Measurements from ENCODE around the gene ASS1.

- no peak for TF ChIP-seq ZNF530 (tag by site-specific recombination; IDR thresholded peaks at IDR 0.05; ENCODE audit: low read depth)
- TF ChIP-seq ELK4 (IDR thresholded peaks at IDR 0.05; ENCODE audit: borderline replicate concordance, low read depth, low read length): no peak
- no peak for TF ChIP-seq KLF8 (tag by site-specific recombination; IDR thresholded peaks at IDR 0.05)
- TF ChIP-seq CTCF (tag by site-specific recombination; IDR thresholded peaks at IDR 0.05): no peak
- no peak for TF ChIP-seq ZNF138 (tag by site-specific recombination; IDR thresholded peaks at IDR 0.05; ENCODE audit: borderline replicate concordance)
- TF ChIP-seq, protein P1, sequence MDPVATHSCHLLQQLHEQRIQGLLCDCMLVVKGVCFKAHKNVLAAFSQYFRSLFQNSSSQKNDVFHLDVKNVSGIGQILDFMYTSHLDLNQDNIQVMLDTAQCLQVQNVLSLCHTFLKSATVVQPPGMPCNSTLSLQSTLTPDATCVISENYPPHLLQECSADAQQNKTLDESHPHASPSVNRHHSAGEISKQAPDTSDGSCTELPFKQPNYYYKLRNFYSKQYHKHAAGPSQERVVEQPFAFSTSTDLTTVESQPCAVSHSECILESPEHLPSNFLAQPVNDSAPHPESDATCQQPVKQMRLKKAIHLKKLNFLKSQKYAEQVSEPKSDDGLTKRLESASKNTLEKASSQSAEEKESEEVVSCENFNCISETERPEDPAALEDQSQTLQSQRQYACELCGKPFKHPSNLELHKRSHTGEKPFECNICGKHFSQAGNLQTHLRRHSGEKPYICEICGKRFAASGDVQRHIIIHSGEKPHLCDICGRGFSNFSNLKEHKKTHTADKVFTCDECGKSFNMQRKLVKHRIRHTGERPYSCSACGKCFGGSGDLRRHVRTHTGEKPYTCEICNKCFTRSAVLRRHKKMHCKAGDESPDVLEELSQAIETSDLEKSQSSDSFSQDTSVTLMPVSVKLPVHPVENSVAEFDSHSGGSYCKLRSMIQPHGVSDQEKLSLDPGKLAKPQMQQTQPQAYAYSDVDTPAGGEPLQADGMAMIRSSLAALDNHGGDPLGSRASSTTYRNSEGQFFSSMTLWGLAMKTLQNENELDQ (tag by site-specific recombination; IDR thresholded peaks at IDR 0.05; ENCODE audit: low read depth): no peak
- no peak for TF ChIP-seq ZNF121 (tag by site-specific recombination; IDR thresholded peaks at IDR 0.05)
- TF ChIP-seq ZNF558 (tag by site-specific recombination; IDR thresholded peaks at IDR 0.05): no peak
- TF ChIP-seq, protein P2, sequence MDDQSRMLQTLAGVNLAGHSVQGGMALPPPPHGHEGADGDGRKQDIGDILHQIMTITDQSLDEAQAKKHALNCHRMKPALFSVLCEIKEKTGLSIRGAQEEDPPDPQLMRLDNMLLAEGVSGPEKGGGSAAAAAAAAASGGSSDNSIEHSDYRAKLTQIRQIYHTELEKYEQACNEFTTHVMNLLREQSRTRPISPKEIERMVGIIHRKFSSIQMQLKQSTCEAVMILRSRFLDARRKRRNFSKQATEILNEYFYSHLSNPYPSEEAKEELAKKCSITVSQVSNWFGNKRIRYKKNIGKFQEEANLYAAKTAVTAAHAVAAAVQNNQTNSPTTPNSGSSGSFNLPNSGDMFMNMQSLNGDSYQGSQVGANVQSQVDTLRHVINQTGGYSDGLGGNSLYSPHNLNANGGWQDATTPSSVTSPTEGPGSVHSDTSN (CRISPR knock-in tag; IDR thresholded peaks at IDR 0.05): no peak
- TF ChIP-seq ZNF24 (tag by site-specific recombination; IDR thresholded peaks at IDR 0.05): no peak
- no peak for TF ChIP-seq ZBTB21 (tag by site-specific recombination; IDR thresholded peaks at IDR 0.05)
- no peak for TF ChIP-seq REST (tag by site-specific recombination; IDR thresholded peaks at IDR 0.05)
- no peak for TF ChIP-seq ZNF211 (tag by site-specific recombination; IDR thresholded peaks at IDR 0.05; ENCODE audit: low read depth)
- no peak for TF ChIP-seq SP2 (tag by site-specific recombination; IDR thresholded peaks at IDR 0.05)
Measured at GRCh38 chr9:130418776-130419175, 26.0 kb upstream of the ASS1 start.
